Duodenal mucosa (tissue), 2 donors: Measurements from ENCODE around the gene UBXN7.

ENCODE experiments used
- H3K27ac ChIP-seq: one replicate; pipeline ENCODE4 v1.7.0; 2013; ENCODE audit warnings: low read depth, low read length
- H3K27me3 ChIP-seq, 2 donors: one replicate each; pipeline ENCODE4 v1.7.0; 2013; ENCODE audit warnings: low read length in 2 of 2, control low read depth in 1 of 2; ENCODE audit not compliant: insufficient read depth in 2 of 2, control insufficient read depth in 1 of 2
- H3K36me3 ChIP-seq, 2 donors: one replicate each; pipeline ENCODE4 v1.7.0; 2013; ENCODE audit warnings: low read length in 2 of 2, control low read depth in 1 of 2; ENCODE audit not compliant: insufficient read depth in 2 of 2, control insufficient read depth in 1 of 2
- H3K4me1 ChIP-seq, 2 donors: one replicate each; pipeline ENCODE4 v1.7.0; 2013; ENCODE audit warnings: low read length in 2 of 2, control low read depth in 1 of 2; ENCODE audit not compliant: insufficient read depth in 2 of 2, control insufficient read depth in 1 of 2
- H3K4me3 ChIP-seq, 2 donors: one replicate each; pipeline ENCODE4 v1.7.0; 2013; ENCODE audit warnings: low read length in 2 of 2, low read depth in 1 of 2
- H3K9ac ChIP-seq, 2 donors: one replicate each; pipeline ENCODE4 v1.7.0; 2013; ENCODE audit warnings: low read length in 2 of 2, low read depth in 1 of 2
- H3K9me3 ChIP-seq, 2 donors: one replicate each; pipeline ENCODE4 v1.7.0; 2013; ENCODE audit warnings: low read length in 2 of 2, control low read depth in 1 of 2; ENCODE audit not compliant: control insufficient read depth in 1 of 2

The UBXN7 gene

DNA sequence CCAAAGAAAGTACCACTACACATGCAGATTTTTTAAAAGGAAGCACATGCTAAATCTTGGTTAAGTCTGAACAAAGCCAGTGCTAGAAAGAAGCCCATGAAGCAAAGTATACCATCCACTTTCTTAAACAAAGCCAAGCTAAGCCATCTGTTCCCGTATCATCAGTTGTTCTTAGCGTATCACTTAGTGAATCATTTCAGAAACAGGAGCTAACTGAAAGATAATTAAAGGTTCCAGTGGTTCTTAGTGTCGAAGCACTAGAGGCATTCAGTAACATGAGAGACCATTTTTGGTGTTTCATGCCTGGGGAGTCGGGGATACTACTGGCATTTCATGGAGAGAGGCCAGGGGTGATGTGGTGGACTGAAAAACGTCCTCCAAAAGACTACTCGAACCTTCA lies 12.8 kb downstream of the UBXN7 start:
- Histone ChIP-seq H3K27me3 (no peaks in the 10 kb centered on the region), H3K27ac (no peak overlapping the region), H3K9ac (no peak overlapping the region), H3K4me1 (peaks cover 0 to 6% of the 10 kb centered on the region in 2 donors), H3K36me3 (no peaks in the 10 kb centered on the region), H3K9me3 (no peaks in the 10 kb centered on the region), H3K4me3 (no peak overlapping the region)

DNA sequence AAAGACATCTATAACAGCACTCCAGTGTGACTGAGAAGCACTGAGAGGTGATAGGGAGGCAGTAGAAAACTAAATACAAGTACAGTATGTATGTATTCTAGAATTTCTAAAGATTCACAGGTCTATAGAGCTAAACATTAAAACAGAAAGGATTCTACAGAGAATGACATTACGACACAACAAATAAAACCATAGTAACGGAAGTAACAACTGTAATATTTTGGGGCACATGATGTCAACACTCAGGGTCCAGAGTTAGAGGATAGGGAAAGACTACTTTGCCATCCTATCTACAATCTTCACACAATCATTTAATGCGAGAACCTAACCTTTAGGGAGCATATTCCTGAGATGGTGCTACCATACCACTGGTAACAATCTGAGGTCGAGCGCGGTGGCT lies 13.6 kb downstream of the UBXN7 start:
- H3K36me3 ChIP-seq = no peaks in the 10 kb centered on the region
- peaks cover 0 to 6% of the 10 kb centered on the region in 2 donors for H3K4me1 ChIP-seq
- no peak overlapping the region for H3K27ac ChIP-seq
- H3K9me3 ChIP-seq = no peaks in the 10 kb centered on the region
- H3K4me3 ChIP-seq = no peak overlapping the region
- H3K9ac ChIP-seq = no peak overlapping the region
- no peaks in the 10 kb centered on the region for H3K27me3 ChIP-seq

DNA sequence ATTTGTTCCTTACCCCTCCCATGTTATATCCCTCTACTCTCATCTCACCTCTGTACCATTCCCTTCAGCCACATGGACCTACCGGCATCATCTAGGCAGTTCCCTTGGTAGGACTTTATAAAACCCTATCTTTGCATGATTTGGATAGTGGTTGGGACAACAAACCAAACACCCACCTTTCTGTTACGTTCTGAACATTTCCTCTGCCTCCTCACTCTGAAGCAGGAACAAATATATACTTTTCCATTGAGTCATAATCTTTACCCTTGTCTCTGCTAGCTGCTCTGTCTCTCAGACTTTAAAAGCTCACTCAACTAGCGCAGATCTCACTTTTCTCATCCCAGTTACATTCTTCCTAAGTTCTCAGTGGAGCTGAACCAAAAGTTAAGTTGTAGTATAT lies 17.8 kb downstream of the UBXN7 start:
- Histone ChIP-seq H3K27ac (no peak overlapping the region), H3K27me3 (no peaks in the 10 kb centered on the region), H3K9me3 (no peaks in the 10 kb centered on the region), H3K4me1 (no peaks in the 10 kb centered on the region), H3K36me3 (no peaks in the 10 kb centered on the region), H3K4me3 (no peak overlapping the region), H3K9ac (no peak overlapping the region)

- Histone ChIP-seq H3K27me3 (no peaks in the 10 kb centered on the region), H3K4me3 (no peak overlapping the region), H3K27ac (no peak overlapping the region), H3K4me1 (no peaks in the 10 kb centered on the region), H3K9me3 (no peaks in the 10 kb centered on the region), H3K9ac (no peak overlapping the region), H3K36me3 (no peaks in the 10 kb centered on the region)
Measured at GRCh38 chr3:196412704-196413103, 19.5 kb downstream of the UBXN7 start.

DNA sequence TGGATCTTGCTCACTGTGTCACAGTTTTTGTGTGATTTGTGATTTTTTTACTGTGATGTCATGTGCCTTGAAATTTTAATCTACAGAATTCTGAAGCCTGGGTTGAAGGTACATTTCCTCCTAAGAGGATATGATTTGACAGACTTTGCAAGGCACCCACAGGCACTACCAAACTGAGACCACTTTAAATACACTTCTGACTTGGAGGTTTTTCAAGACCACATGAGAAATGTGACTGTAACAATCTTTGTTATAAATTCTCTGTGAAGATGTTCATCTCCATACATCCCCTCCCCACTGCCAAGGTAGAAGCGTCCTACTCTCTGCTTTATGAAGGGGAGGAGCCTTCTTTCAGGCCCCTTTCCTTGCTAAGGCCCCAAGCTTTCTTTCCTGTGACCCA lies 22.8 kb downstream of the UBXN7 start:
- Histone ChIP-seq H3K27ac (no peak overlapping the region), H3K9me3 (no peaks in the 10 kb centered on the region), H3K4me3 (no peak overlapping the region), H3K27me3 (no peaks in the 10 kb centered on the region), H3K9ac (no peak overlapping the region), H3K36me3 (peaks cover 0 to 13% of the 10 kb centered on the region in 2 donors), H3K4me1 (no peaks in the 10 kb centered on the region)

DNA sequence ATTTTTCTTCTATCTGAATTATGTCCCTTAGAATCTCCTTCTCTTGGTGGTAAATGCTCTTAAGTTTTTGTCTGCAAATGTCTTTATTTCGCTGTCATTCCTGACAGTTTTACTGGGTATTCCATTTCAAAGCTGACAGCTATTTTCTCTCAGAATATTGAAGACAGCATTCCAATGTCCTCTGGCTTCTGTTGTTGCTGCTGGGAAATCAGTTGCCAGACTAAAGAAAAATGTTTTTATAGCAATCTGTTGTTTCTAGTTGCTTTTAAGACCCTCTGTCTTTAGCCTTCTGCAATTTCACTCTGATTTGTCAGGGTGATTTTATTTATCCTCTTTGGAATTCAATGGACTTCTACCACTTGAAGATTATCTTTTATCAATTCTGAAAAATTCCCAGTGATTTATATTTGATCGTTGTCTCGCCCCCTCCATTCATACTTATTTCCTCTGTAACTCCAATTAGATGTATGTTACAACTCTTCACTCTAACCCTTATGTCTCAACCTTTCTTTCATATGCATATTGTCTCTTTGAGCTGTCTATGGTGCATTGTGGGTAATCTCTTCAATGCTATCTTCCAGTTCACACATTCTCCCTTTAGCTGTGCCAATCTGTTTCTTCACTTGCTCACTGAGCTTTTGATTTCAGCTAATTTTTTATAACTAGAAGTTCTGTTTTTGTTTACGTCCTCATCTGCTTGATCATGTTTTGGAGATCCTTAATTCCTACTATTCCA lies 23.5 kb downstream of the UBXN7 start:
- Histone ChIP-seq H3K4me1 (no peaks in the 10 kb centered on the region), H3K4me3 (no peak overlapping the region), H3K9ac (no peak overlapping the region), H3K9me3 (no peaks in the 10 kb centered on the region), H3K27me3 (no peaks in the 10 kb centered on the region), H3K36me3 (peaks cover 0 to 13% of the 10 kb centered on the region in 2 donors), H3K27ac (no peak overlapping the region)

DNA sequence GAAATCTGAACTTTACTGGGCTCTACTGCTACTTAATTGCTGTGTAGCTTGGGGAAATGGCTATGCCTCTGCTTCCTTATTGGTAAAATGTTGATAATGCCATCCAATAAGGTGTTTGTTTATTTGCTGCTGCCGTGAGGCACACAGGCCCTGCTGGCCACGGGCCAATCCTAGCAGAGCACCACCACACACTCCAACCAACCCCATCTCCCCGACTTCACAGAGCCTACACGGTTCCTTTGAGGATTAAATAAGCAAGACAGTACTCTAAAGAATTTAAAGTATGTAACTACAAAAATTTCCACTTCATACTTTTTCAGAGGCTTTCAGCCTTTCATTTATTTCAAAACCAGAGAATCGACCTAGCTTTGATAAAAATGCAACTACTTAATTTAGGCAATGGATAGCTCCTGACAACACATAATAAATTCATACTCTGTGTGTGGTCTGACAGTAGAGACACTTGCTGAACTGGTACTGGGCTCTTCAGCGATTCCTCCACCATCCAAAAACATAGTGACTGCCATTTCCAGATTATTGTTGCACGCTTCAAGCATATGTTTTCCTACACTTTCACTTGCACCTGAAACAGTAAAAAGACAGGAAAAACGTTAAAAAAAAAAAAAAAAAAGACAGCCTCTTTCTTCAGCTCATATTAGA lies 25.3 kb downstream of the UBXN7 start:
- Histone ChIP-seq H3K9ac (no peak overlapping the region), H3K27me3 (no peaks in the 10 kb centered on the region), H3K4me1 (no peaks in the 10 kb centered on the region), H3K36me3 (peaks cover 0 to 20% of the 10 kb centered on the region in 2 donors), H3K27ac (no peak overlapping the region), H3K9me3 (no peaks in the 10 kb centered on the region), H3K4me3 (no peak overlapping the region)

GRCh38 chr3:196400331-196400730 lies 31.9 kb downstream of the UBXN7 start:
- Histone ChIP-seq H3K4me3 (no peak overlapping the region), H3K9me3 (no peaks in the 10 kb centered on the region), H3K36me3 (peaks cover 4 to 39% of the 10 kb centered on the region in 2 donors), H3K9ac (no peak overlapping the region), H3K27ac (no peak overlapping the region), H3K4me1 (no peaks in the 10 kb centered on the region), H3K27me3 (no peaks in the 10 kb centered on the region)

DNA sequence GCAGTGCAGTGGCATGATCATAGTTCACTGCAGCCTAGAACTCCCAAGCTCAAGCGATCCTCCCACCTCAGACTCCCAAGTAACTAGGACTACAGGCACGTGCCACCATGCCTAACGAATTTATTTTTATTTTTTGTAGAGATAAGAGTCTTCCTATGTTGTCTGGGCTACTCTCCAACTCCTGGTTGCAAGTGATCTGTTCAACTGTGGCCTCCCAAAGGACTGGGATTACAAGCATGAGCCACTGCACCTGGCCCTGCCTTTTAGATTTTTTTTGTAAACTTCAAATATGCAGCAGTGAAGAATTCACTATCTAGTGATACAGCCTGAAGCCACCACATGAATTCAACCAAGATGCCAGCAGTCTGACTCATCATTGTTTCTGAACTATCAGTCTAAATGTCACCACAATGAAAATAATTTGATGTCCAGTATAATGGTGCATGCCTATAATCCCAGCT lies 32.7 kb downstream of the UBXN7 start:
- Histone ChIP-seq H3K27ac (no peak overlapping the region), H3K9ac (no peak overlapping the region), H3K27me3 (no peaks in the 10 kb centered on the region), H3K4me3 (no peak overlapping the region), H3K9me3 (no peaks in the 10 kb centered on the region), H3K36me3 (peaks cover 4 to 32% of the 10 kb centered on the region in 2 donors), H3K4me1 (no peaks in the 10 kb centered on the region)

DNA sequence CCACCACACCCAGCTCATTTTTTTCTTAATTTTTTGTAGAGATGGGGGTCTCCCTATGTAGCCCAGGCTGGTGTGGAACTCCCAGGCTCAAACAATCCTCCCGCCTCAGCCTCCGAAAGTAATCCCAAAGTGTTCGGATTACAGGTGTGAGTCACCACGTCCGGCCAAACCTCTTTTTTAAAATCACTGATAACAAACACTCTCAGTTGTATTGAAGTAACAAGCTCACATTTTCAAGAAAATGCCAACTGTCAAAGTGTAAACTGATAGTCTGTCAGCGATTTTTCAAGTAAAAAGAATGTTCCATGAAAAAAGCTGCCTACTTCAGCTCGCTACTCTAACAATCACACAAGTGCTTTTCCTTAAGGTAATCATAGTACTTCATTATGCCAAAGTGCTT lies 33.4 kb downstream of the UBXN7 start:
- Histone ChIP-seq H3K9ac (no peak overlapping the region), H3K36me3 (peaks cover 4 to 32% of the 10 kb centered on the region in 2 donors), H3K9me3 (no peaks in the 10 kb centered on the region), H3K27ac (no peak overlapping the region), H3K27me3 (no peaks in the 10 kb centered on the region), H3K4me3 (no peak overlapping the region), H3K4me1 (no peaks in the 10 kb centered on the region)
